GM13976 (cell line): Measurements from ENCODE around the gene KLHL29.

Experiments
- DNase-seq: peaks from one replicate; pipeline ENCODE4 v3.0.0; 2012; ENCODE audit warnings: low spot score
- CTCF ChIP-seq: IDR thresholded peaks from 2 replicates; pipeline ENCODE4 v1.5.1; 2012; ENCODE audit warnings: borderline replicate concordance, mild to moderate bottlenecking; ENCODE audit not compliant: insufficient read depth; ENCODE audit errors: extremely low read depth, missing control alignments, control extremely low read depth
- in situ Hi-C: fragments of 300-500 bp; cut with MboI; formaldehyde crosslinking; loops from one replicate; pipeline ENCODE4 v1.12.0; 2022; ENCODE audit warnings: low sequenced_read_pairs, mixed read lengths, inconsistent platforms; ENCODE audit not compliant: unreplicated experiment

The KLHL29 gene

GRCh38 chr2:23622966-23623675 is 238.1 kb downstream of the KLHL29 start:
- no peak for TF ChIP-seq CTCF
- DNase-seq = no peak
- in situ Hi-C loops = no loop called here

GRCh38 chr2:23624378-23624777 is 239.4 kb downstream of the KLHL29 start:
- in situ Hi-C loops = no loop called here
- DNase-seq = no peak
- TF ChIP-seq CTCF = no peak

- DNase-seq = no peak
- in situ Hi-C loops = no loop called here
- TF ChIP-seq CTCF = no peak
These were observed 239.9 kb downstream of the KLHL29 start for GRCh38 chr2:23624915-23625314.

- in situ Hi-C loops = no loop called here
- DNase-seq = no peak
- no peak for TF ChIP-seq CTCF
These were observed 240.7 kb downstream of the KLHL29 start for GRCh38 chr2:23625726-23626125.

- DNase-seq = no peak
- in situ Hi-C loops = no loop called here
- TF ChIP-seq CTCF = no peak
These were observed 241.8 kb downstream of the KLHL29 start for GRCh38 chr2:23626701-23627230.

GRCh38 chr2:23627236-23628009 is 242.4 kb downstream of the KLHL29 start:
- DNase-seq = no peak
- no peak for TF ChIP-seq CTCF
- in situ Hi-C loops = no loop called here
